HFFc6 (cell line): ENCODE data around the gene MROH2A. TPM values are rescaled to one million over a fixed set of nuclear protein-coding genes. Genes with fewer than 3 reads are reported as not detected.

ENCODE experiments used
- DNase-seq: peaks from one replicate; pipeline ENCODE4 v3.0.0-alpha.2; 2018
- H3K27ac Mint-ChIP-seq: 2 replicates; pipeline ENCODE4 v1.8.0; 2020; ENCODE audit warnings: mild to moderate bottlenecking, mixed read lengths
- H3K27me3 Mint-ChIP-seq: 2 replicates; pipeline ENCODE4 v1.8.0; 2021; ENCODE audit warnings: mild to moderate bottlenecking, moderate library complexity, mixed read lengths; ENCODE audit not compliant: insufficient read depth
- H3K36me3 Mint-ChIP-seq: 2 replicates; pipeline ENCODE4 v1.8.0; 2021; ENCODE audit warnings: low read depth, mixed read lengths
- H3K4me1 Mint-ChIP-seq: 2 replicates; pipeline ENCODE4 v1.8.0; 2020; ENCODE audit warnings: low read depth, mixed read lengths
- H3K4me3 Mint-ChIP-seq: 2 replicates; pipeline ENCODE4 v1.8.0; 2020; ENCODE audit warnings: mild to moderate bottlenecking, moderate library complexity, mixed read lengths
- H3K9me3 Mint-ChIP-seq: 2 replicates; pipeline ENCODE4 v1.8.0; 2020; ENCODE audit warnings: mild to moderate bottlenecking, mixed read lengths
- CTCF ChIP-seq: fragments of 200-600 bp; sonication (generic); IDR thresholded peaks from 2 replicates; pipeline ENCODE4 v1.5.0; 2021; ENCODE audit warnings: antibody characterized with exemption, mild to moderate bottlenecking
- total RNA-seq, 6 experiments: library from RNA; stranded (reverse); fragmentation: NEBNext Ultra II Directional; extraction: Animal tissue kit (Norgen Biotek cat#: 25700); gene quantifications; 2 replicates in 1 of 6; 3 replicates in 5 of 6; pipeline ENCODE4 v1.2.3, GENCODE V29; 2021

MROH2A gene
- total RNA-seq, 6 experiments from 2014 or later = not detected

DNA sequence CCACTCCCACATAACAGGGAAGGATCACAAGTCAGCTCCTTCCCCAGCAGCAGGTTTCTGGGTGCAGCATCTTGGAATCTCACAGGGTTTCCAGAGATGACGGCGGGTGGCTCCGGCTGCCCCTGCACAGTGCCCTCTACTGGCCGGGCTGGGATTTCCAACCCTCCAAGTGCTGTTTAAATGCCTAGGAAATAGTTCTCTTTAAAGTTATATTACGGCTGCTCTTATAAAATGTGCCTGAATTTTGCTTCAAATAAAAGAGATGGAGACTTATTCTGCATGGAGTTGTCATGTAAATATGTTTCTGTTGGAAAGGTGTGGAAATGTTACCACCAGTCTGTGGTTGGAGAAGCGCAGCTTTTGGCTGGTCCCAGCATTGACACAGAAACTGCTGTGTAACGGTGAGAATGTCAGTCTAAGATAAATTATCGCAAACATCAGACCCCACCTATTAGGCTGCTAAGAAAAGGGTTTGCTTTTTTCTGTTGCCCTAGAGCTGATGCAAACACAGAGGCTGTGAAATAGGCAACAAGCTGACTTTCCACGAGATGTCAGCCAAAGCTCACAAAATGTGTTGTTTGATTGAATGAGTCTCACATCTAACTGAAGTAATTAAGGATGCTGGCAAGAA is 79.5 kb downstream of the MROH2A start:
- peaks cover 24% of the 10 kb centered on the region for H3K4me1 Mint-ChIP-seq
- no peak overlapping the region for H3K27ac Mint-ChIP-seq
- TF ChIP-seq CTCF = peak; percentile 86
- no peak overlapping the region for H3K4me3 Mint-ChIP-seq
- no peak for DNase-seq
- peaks cover 7% of the 10 kb centered on the region for H3K36me3 Mint-ChIP-seq
- peaks cover 5% of the 10 kb centered on the region for H3K27me3 Mint-ChIP-seq
- H3K9me3 Mint-ChIP-seq = no peaks in the 10 kb centered on the region

- H3K9me3 Mint-ChIP-seq = no peaks in the 10 kb centered on the region
- peaks cover 2% of the 10 kb centered on the region; the same call in 1 of the 2 replicates for H3K36me3 Mint-ChIP-seq
- peaks cover 17% of the 10 kb centered on the region for H3K4me1 Mint-ChIP-seq
- TF ChIP-seq CTCF = no peak
- no peak for DNase-seq
- peaks cover 3% of the 10 kb centered on the region for H3K27me3 Mint-ChIP-seq
- H3K4me3 Mint-ChIP-seq = no peak overlapping the region
- H3K27ac Mint-ChIP-seq = no peak overlapping the region
These were observed 80.2 kb downstream of the MROH2A start for GRCh38 chr2:233858331-233858730.

- TF ChIP-seq CTCF = no peak
- H3K27ac Mint-ChIP-seq = no peak overlapping the region
- no peaks in the 10 kb centered on the region for H3K4me1 Mint-ChIP-seq
- DNase-seq = no peak
- no peaks in the 10 kb centered on the region; the same call in 1 of the 2 replicates for H3K27me3 Mint-ChIP-seq
- no peak overlapping the region for H3K4me3 Mint-ChIP-seq
- H3K9me3 Mint-ChIP-seq = no peaks in the 10 kb centered on the region
- peaks cover 5% of the 10 kb centered on the region; the same call in 1 of the 2 replicates for H3K36me3 Mint-ChIP-seq
These were observed 84.2 kb downstream of the MROH2A start for GRCh38 chr2:233862261-233862768.

DNA sequence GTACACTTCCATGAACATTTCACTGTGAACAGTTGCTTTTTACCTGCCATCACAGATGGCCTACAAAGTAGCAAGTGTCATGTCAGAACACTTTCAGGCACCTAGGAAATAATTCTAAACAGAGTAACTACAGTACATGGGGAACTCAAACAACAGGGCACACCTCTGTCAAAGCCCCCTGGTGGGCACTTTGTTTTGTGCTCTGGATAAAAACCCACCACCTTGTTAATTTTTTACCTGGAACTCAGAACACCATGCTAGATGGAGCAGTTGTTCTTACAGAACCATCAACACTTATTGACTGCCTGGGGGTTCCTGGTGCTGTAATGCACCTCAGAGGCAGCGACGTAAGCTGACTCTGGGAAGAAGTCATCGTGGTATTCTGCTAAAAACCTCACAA is 87.7 kb downstream of the MROH2A start:
- peaks cover 2% of the 10 kb centered on the region for H3K27me3 Mint-ChIP-seq
- H3K9me3 Mint-ChIP-seq = peaks cover 4% of the 10 kb centered on the region; the same call in 1 of the 2 replicates
- H3K36me3 Mint-ChIP-seq = peaks cover 6% of the 10 kb centered on the region; the same call in 1 of the 2 replicates
- peak; percentile 67 for TF ChIP-seq CTCF
- H3K27ac Mint-ChIP-seq = no peak overlapping the region
- DNase-seq = no peak
- H3K4me1 Mint-ChIP-seq = no peaks in the 10 kb centered on the region
- no peak overlapping the region for H3K4me3 Mint-ChIP-seq

GRCh38 chr2:233866479-233866878 is 88.3 kb downstream of the MROH2A start:
- Mint-ChIP-seq H3K36me3 (peaks cover 6% of the 10 kb centered on the region; the same call in 1 of the 2 replicates), H3K4me1 (no peaks in the 10 kb centered on the region), H3K27me3 (peaks cover 2% of the 10 kb centered on the region), H3K27ac (no peak overlapping the region), H3K4me3 (no peak overlapping the region), H3K9me3 (peaks cover 4% of the 10 kb centered on the region; the same call in 1 of the 2 replicates)
- no peak for TF ChIP-seq CTCF
- DNase-seq = no peak
